Inflammatory macrophage treated with lipopolysaccharide for 4 hours (primary cell): Measurements from ENCODE around the gene HOMER1.
"Not testable (repeated sequence)": the region's sequence is repeated elsewhere in the genome, so short reads cannot be mapped to it uniquely, and the experiment has no call there.

Source experiments
- DNase-seq: peaks from one replicate; pipeline ENCODE4 v3.0.0-alpha.2; 2020

Gene HOMER1

DNA sequence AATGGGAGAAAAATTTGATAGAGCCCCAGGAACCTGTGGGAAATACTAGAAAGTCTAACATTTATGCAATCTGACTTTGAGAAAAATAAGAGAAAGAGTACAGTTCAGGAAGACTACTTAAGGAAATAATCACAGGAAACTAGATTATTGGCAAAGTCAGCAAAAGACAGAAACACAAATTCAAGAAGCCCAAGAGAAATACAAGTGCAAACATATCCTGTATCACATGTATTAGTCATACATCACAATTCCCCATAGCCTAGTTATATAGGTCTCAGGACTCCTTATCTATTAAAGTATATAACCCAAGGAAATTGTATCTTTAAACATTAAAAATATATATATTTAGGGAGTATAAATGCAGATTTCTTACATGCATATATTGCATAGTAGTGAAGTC, 100.8 kb downstream of the HOMER1 start:
- DNase-seq = no peak

DNA sequence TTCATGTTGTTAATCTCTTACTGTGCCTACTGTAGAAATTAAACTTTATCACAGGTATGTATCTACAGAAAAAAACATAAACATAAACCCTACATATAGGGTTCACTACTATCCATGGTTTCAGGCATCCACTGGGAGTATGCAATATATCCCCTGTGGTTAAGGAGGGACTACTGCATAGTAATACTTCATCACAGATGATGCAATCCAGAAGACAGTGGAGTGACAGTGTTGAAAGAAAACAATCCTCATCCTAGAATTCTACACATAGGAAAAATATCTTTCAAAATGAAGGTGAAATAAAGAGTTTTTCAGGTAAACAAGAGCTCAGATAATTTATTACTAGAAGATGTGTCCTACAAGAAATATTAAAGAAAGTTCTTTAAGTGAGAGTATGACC, 105.9 kb downstream of the HOMER1 start:
- DNase-seq = no peak

- no peak for DNase-seq
Observed at GRCh38 chr5:79407591-79407990, 106.3 kb downstream of the HOMER1 start.

- DNase-seq = no peak
Observed at GRCh38 chr5:79401216-79401615, 112.7 kb downstream of the HOMER1 start.

GRCh38 chr5:79399046-79399445, 114.9 kb downstream of the HOMER1 start:
- DNase-seq = no peak

GRCh38 chr5:79397080-79397479, 116.9 kb downstream of the HOMER1 start:
- DNase-seq = no peak

DNA sequence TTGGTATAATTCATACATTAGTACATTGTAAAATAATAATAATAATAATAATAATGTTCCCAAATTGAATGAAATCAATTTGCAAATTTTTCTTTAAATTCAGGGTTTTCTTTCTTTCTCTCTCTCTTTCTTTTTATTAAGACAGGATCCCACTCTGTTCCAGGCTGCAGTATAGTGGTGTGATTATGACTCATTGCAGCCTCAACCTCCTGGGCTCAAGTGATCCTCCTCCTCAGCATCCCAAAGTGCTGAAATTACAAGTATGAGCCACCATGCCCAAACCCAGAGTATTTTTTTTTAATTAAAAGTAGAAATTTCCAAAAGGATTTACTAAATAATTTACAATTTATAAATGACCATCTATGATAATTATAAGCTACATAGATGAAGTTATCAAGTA, 117.7 kb downstream of the HOMER1 start:
- DNase-seq = no peak

- no peak for DNase-seq
Observed at GRCh38 chr5:79395296-79395695, 118.6 kb downstream of the HOMER1 start.

DNA sequence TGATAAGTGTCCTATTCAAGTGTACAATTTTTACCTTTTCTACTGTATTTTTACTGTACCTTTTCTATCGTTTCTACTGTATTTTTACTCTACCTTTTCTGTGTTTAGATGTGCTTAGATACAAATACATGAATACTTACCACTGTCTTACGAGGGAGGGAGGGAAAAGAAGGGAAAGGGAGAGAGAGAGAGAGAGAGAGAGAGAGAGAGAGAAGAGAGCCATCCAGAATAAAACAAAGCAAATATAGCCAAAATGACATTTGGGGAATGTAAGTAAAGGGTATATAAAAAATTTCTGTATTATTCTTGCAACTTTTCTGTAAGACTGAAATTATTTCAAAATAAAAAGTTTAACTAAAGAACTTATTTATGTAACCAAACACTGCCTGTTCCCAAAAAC, 121.2 kb downstream of the HOMER1 start:
- DNase-seq = no peak

DNA sequence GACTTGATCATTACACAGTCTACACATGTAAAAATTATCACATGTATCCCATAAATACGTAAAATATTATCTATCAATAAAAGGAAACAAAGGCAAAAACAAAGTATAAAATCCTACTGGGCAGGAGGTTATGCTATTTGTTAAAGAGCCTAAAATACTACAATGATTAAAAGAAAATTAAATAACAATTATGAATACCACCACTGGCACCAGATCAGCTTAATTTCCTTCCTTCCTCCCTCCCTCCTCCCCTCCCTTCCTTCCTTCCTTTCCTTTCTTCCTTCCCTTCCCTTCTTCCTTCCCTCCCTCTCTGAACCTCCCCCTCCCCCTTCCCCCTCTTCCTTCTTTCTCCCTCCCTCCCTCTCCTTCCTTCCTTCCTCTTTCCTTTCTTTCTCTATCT, 127.3 kb downstream of the HOMER1 start:
- DNase-seq = no peak

- DNase-seq = not testable (repeated sequence)
Observed at GRCh38 chr5:79385126-79385525, 128.8 kb downstream of the HOMER1 start.

DNA sequence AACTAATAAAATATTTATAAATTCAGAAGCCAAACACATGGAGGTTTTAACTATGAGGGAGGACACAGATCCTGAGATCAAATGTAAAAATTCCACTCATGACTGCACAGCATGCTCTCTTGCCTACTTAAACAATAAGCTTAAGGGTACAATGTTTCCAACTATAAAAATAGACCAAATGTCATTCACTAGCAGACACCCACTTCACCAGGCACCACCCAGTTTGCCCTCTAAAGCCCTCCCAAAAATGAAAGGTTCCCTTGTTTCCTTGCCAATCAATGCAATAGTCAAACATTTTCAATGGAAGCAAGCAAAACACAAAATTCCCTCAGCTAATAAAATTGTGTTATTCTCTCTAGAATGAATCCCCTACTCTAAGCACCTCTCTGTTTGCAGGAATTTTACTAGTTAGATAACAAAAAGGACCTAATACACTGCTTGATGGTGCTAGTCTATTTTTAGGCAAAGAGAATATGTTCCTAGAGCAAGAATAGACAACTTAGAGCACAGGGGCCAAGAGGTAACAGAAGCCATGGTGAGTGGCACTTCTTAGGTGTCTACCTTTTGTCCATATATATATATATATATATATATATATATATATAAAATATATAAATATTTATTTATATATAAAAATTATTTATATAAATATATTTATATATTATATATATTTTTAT, 135.3 kb downstream of the HOMER1 start:
- DNase-seq = no peak

DNA sequence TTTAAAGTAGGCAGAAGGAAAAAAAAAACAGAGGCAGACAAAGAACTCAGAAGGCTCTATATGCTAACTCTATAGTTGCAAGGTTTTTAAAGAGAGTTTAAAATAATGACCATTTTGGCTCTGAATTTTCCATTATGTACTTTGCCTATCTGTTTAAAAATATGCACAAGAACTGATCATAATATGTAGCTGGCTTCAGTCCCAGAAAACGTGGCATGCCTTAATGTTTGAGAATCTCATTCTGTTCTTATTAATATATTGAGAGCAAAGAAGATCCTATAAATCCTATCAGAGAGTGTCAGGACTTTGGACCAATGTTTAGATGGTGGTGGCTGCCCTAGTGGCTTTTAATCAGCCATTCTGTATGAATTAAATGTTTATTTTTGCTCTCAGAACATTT, 156.5 kb downstream of the HOMER1 start:
- DNase-seq = no peak

GRCh38 chr5:79349881-79350280, 164.1 kb downstream of the HOMER1 start:
- DNase-seq = no peak

GRCh38 chr5:79349047-79349446, 164.9 kb downstream of the HOMER1 start:
- DNase-seq = no peak

DNA sequence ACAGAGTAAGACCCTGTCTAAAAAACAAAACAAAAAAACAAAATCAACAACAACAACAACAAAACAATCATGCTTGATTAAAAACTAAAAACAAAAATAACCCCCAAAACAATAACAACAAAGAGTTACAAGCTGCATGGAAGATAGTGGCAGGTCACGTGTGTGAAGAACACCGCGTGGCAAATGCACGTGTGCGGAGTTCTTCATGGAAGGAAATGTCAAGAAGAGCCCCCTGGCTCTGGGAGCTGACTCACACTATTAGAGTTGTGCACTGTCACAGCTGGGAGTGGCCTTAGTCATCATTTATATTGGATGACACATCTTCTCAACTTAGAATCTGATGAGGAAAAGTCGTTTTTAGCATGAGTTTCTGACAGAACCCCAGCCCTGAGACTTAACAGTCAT, 167.5 kb downstream of the HOMER1 start:
- DNase-seq = no peak

GRCh38 chr5:79333852-79334557, 179.9 kb downstream of the HOMER1 start:
- no peak for DNase-seq

DNA sequence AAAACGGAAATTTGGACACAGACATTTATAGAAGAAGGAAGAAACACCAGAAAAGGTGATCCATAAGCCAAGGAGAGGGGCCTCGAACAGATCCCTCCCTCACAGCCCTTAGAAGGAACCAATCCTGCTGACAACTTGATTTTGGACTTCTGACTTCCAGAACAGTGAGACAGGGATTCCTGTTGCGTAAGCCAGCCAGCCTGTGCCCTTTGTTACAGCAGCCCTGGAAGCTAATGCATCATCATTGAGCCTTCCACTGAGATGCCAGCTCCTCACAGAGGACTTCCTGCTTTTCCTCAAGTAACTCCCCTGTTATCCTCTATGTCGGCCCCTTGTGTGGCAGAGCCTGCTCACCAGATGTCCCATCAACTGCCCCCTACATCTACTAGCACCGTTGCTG, 183.9 kb downstream of the HOMER1 start:
- no peak for DNase-seq

DNA sequence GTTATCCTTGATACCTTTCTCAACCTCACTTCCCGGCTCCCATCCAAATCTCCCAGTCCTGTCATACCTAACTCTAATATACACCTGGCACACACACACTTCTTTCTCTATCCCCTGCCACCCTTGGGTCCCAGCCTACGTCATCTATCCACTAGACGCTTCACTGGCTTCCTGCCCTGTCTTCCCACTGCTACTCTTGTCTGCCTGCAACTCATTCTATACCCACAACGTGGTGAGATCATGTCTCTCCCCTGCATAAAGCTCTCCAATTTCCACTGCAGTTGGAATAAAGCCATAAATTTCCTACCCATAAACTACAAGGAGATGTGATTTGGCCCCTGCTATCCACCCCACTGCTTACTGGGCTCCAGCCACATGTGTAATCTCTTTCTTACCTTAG, 184.5 kb downstream of the HOMER1 start:
- DNase-seq = no peak
